ENCODE measurements around the gene GALNT7. TPM values are rescaled to one million over a fixed set of nuclear protein-coding genes. Genes with fewer than 3 reads are reported as not detected.
A peak's percentile ranks its signal among the peaks of the same experiment; 100 is the strongest.

Gene GALNT7
- total RNA-seq, 1 donor from 2014 or later, result 63.9 TPM

- Mint-ChIP-seq H3K4me1 (ENCODE audit: unreplicated experiment) (peaks cover 43% of the 10 kb centered on the region), H3K4me3 (no peak overlapping the region), H3K36me3 (no peaks in the 10 kb centered on the region), H3K27me3 (no peaks in the 10 kb centered on the region), H3K9me3 (peaks cover 3% of the 10 kb centered on the region), H3K27ac (peak overlapping the region; percentile 0)
- DNase-seq (ENCODE audit: extremely low spot score, unreplicated experiment), result no peak
- TF ChIP-seq, protein P1, sequence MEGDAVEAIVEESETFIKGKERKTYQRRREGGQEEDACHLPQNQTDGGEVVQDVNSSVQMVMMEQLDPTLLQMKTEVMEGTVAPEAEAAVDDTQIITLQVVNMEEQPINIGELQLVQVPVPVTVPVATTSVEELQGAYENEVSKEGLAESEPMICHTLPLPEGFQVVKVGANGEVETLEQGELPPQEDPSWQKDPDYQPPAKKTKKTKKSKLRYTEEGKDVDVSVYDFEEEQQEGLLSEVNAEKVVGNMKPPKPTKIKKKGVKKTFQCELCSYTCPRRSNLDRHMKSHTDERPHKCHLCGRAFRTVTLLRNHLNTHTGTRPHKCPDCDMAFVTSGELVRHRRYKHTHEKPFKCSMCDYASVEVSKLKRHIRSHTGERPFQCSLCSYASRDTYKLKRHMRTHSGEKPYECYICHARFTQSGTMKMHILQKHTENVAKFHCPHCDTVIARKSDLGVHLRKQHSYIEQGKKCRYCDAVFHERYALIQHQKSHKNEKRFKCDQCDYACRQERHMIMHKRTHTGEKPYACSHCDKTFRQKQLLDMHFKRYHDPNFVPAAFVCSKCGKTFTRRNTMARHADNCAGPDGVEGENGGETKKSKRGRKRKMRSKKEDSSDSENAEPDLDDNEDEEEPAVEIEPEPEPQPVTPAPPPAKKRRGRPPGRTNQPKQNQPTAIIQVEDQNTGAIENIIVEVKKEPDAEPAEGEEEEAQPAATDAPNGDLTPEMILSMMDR (conservative IDR thresholded peaks at IDR 0.05), result no peak
These were observed 20.6 kb downstream of the GALNT7 start for GRCh38 chr4:173189117-173189693.

- peaks cover 25% of the 10 kb centered on the region for H3K4me1 Mint-ChIP-seq (ENCODE audit: unreplicated experiment)
- H3K9me3 Mint-ChIP-seq, result peaks cover 3% of the 10 kb centered on the region
- DNase-seq (ENCODE audit: extremely low spot score, unreplicated experiment), result no peak
- no peaks in the 10 kb centered on the region for H3K27me3 Mint-ChIP-seq
- TF ChIP-seq, protein P1 (conservative IDR thresholded peaks at IDR 0.05), result no peak
- peak overlapping the region; percentile 82 for H3K27ac Mint-ChIP-seq
- peak overlapping the region; percentile 13 for H3K4me3 Mint-ChIP-seq
- no peaks in the 10 kb centered on the region for H3K36me3 Mint-ChIP-seq
These were observed 23.0 kb downstream of the GALNT7 start for GRCh38 chr4:173191623-173192041.

DNA sequence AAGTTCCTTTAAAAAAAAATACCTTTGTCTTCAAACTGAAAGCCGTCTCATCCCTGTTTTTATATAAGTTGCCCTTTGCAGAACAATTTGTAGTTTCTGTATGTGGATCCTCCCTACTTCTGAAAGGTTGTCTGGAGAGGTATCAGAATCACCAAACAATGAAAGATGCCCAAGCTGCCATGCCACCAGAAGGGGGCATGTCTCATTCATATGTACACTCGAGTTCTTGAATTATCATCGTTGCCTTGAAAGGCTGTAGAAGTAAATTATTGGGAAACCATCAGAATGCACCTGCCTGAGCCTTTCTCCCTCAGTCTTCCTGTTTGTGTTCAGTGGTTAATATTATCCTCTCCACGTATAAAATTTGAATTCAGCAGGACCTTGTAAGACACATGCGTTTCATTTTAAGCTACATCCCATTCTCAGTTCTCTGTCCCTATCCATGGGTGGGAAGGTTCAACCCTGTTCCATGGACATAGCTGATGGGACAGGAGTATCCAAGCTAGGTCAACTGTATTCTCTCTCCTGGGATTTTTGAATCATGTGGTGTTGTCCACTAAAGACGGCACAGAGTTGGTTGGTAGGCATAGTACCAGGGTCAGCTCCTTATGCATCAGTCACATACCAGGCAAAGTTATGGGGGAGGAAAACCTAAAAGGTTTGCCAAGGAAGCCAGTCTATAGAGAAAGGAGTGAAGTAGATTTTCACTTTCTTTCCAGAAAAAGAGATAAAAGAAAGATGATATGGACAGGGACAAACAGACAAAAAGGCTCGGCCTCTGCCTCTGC lies 24.0 kb downstream of the GALNT7 start:
- TF ChIP-seq, protein P1 (conservative IDR thresholded peaks at IDR 0.05), result no peak
- no peak overlapping the region for H3K4me3 Mint-ChIP-seq
- no peak for DNase-seq (ENCODE audit: extremely low spot score, unreplicated experiment)
- peaks cover 3% of the 10 kb centered on the region for H3K36me3 Mint-ChIP-seq
- H3K9me3 Mint-ChIP-seq, result peaks cover 3% of the 10 kb centered on the region
- no peaks in the 10 kb centered on the region for H3K27me3 Mint-ChIP-seq
- peak overlapping the region; percentile 82 for H3K27ac Mint-ChIP-seq
- H3K4me1 Mint-ChIP-seq (ENCODE audit: unreplicated experiment), result peaks cover 25% of the 10 kb centered on the region

GRCh38 chr4:173194157-173194556 lies 25.5 kb downstream of the GALNT7 start:
- DNase-seq (ENCODE audit: extremely low spot score, unreplicated experiment), result no peak
- Mint-ChIP-seq H3K4me1 (ENCODE audit: unreplicated experiment) (peaks cover 14% of the 10 kb centered on the region), H3K4me3 (no peak overlapping the region), H3K27ac (no peak overlapping the region), H3K9me3 (peaks cover 3% of the 10 kb centered on the region), H3K36me3 (peaks cover 4% of the 10 kb centered on the region), H3K27me3 (no peaks in the 10 kb centered on the region)
- TF ChIP-seq, protein P1 (conservative IDR thresholded peaks at IDR 0.05), result no peak

- H3K36me3 Mint-ChIP-seq, result peaks cover 4% of the 10 kb centered on the region
- no peak overlapping the region for H3K4me3 Mint-ChIP-seq
- TF ChIP-seq, protein P1 (conservative IDR thresholded peaks at IDR 0.05), result no peak
- no peaks in the 10 kb centered on the region for H3K27me3 Mint-ChIP-seq
- H3K4me1 Mint-ChIP-seq (ENCODE audit: unreplicated experiment), result peaks cover 14% of the 10 kb centered on the region
- no peak overlapping the region for H3K27ac Mint-ChIP-seq
- DNase-seq (ENCODE audit: extremely low spot score, unreplicated experiment), result no peak
- H3K9me3 Mint-ChIP-seq, result peaks cover 1% of the 10 kb centered on the region
These were observed 26.5 kb downstream of the GALNT7 start for GRCh38 chr4:173195109-173195508.

Data from type B pancreatic cell (in vitro differentiated cells).